ENCODE results near the gene MACROD2. TPM values are rescaled to one million over a fixed set of nuclear protein-coding genes. Genes with fewer than 3 reads are reported as not detected.

Gene MACROD2
- polyA plus RNA-seq, 6 donors from 2014 or later = 27.2 to 49.3 (median 36.4) TPM

GRCh38 chr20:15639839-15640238 lies 1644.5 kb downstream of the MACROD2 start:
- DNase-seq (no peak), ATAC-seq (ENCODE audit: low read depth in 2 of 2) (no peak)
- Mint-ChIP-seq H3K4me1 (peaks cover 0 to 4% (median 0%) of the 10 kb centered on the region in 3 donors), H3K27ac (peak overlapping the region in 1 of 6 donors; percentile 13), H3K9me3 (no peaks in the 10 kb centered on the region), H3K36me3 (no peaks in the 10 kb centered on the region), H3K27me3 (peaks cover 3 to 28% (median 21%) of the 10 kb centered on the region in 3 donors), H3K4me3 (peak overlapping the region in 3 of 8 donors; percentile 3 to 69 (median 3))

GRCh38 chr20:15642109-15642508 lies 1646.8 kb downstream of the MACROD2 start:
- no peak overlapping the region for H3K4me3 Mint-ChIP-seq
- H3K4me1 Mint-ChIP-seq = peaks cover 0 to 4% (median 0%) of the 10 kb centered on the region in 3 donors
- no peaks in the 10 kb centered on the region for H3K9me3 Mint-ChIP-seq
- H3K27me3 Mint-ChIP-seq = peaks cover 0 to 21% (median 21%) of the 10 kb centered on the region in 3 donors
- H3K36me3 Mint-ChIP-seq = no peaks in the 10 kb centered on the region
- DNase-seq (no peak), ATAC-seq (ENCODE audit: low read depth in 2 of 2) (no peak)
- no peak overlapping the region for H3K27ac Mint-ChIP-seq

GRCh38 chr20:15642676-15643075 lies 1647.4 kb downstream of the MACROD2 start:
- H3K27me3 Mint-ChIP-seq = peaks cover 0 to 21% (median 21%) of the 10 kb centered on the region in 3 donors

GRCh38 chr20:15643713-15644112 lies 1648.4 kb downstream of the MACROD2 start:
- H3K27ac Mint-ChIP-seq = no peak overlapping the region
- H3K4me1 Mint-ChIP-seq = peaks cover 0 to 4% (median 0%) of the 10 kb centered on the region in 3 donors
- H3K36me3 Mint-ChIP-seq = peaks cover 0 to 5% of the 10 kb centered on the region in 2 donors
- H3K27me3 Mint-ChIP-seq = peaks cover 0 to 15% (median 14%) of the 10 kb centered on the region in 3 donors
- ATAC-seq (ENCODE audit: low read depth in 2 of 2) (no peak), DNase-seq (no peak)
- no peak overlapping the region for H3K4me3 Mint-ChIP-seq
- H3K9me3 Mint-ChIP-seq = no peaks in the 10 kb centered on the region

More at GRCh38 chr20:15642676-15643075, 1647.4 kb downstream of the MACROD2 start:
- H3K9me3 Mint-ChIP-seq = no peaks in the 10 kb centered on the region
- no peaks in the 10 kb centered on the region for H3K36me3 Mint-ChIP-seq
- no peak overlapping the region for H3K27ac Mint-ChIP-seq
- DNase-seq = no peak
- ATAC-seq (ENCODE audit: low read depth in 2 of 2) = no peak
- H3K4me1 Mint-ChIP-seq = peaks cover 0 to 4% (median 0%) of the 10 kb centered on the region in 3 donors
- H3K4me3 Mint-ChIP-seq = no peak overlapping the region

GRCh38 chr20:15645816-15646215 lies 1650.5 kb downstream of the MACROD2 start:
- peaks cover 0 to 4% (median 0%) of the 10 kb centered on the region in 7 donors for H3K9me3 Mint-ChIP-seq
- H3K36me3 Mint-ChIP-seq = peaks cover 0 to 5% of the 10 kb centered on the region in 2 donors
- ATAC-seq (ENCODE audit: low read depth in 2 of 2) = no peak
- DNase-seq = no peak
- H3K4me1 Mint-ChIP-seq = peaks cover 0 to 6% (median 0%) of the 10 kb centered on the region in 3 donors
- H3K4me3 Mint-ChIP-seq = no peak overlapping the region
- no peak overlapping the region for H3K27ac Mint-ChIP-seq
- H3K27me3 Mint-ChIP-seq = peaks cover 0 to 3% (median 0%) of the 10 kb centered on the region in 3 donors

GRCh38 chr20:15653396-15654207 lies 1658.3 kb downstream of the MACROD2 start:
- H3K27ac Mint-ChIP-seq = peak overlapping the region in 1 of 6 donors; percentile 4
- H3K4me1 Mint-ChIP-seq = peaks cover 0 to 7% (median 4%) of the 10 kb centered on the region in 3 donors
- peaks cover 0 to 4% (median 0%) of the 10 kb centered on the region in 7 donors for H3K9me3 Mint-ChIP-seq
- H3K27me3 Mint-ChIP-seq = no peaks in the 10 kb centered on the region
- DNase-seq (no peak), ATAC-seq (ENCODE audit: low read depth in 2 of 2) (no peak)
- peaks cover 0 to under 1% of the 10 kb centered on the region in 2 donors for H3K36me3 Mint-ChIP-seq
- no peak overlapping the region for H3K4me3 Mint-ChIP-seq

- Mint-ChIP-seq H3K36me3 (no peaks in the 10 kb centered on the region), H3K27me3 (peaks cover 0 to 1% (median 0%) of the 10 kb centered on the region in 3 donors), H3K27ac (peak overlapping the region in 1 of 6 donors; percentile 4), H3K9me3 (peaks cover 0 to 2% (median 0%) of the 10 kb centered on the region in 7 donors), H3K4me1 (peaks cover 0 to 6% (median 4%) of the 10 kb centered on the region in 3 donors), H3K4me3 (no peak overlapping the region)
- DNase-seq (peak; percentile 57), ATAC-seq (ENCODE audit: low read depth in 2 of 2) (peak; percentile 85 to 97)
Measured at GRCh38 chr20:15654208-15654649, 1658.9 kb downstream of the MACROD2 start.

GRCh38 chr20:15655295-15655874 lies 1660.1 kb downstream of the MACROD2 start:
- Mint-ChIP-seq H3K4me1 (peaks cover 0 to 6% (median 4%) of the 10 kb centered on the region in 3 donors), H3K4me3 (no peak overlapping the region), H3K9me3 (peaks cover 0 to 2% (median 0%) of the 10 kb centered on the region in 7 donors), H3K27ac (no peak overlapping the region), H3K27me3 (peaks cover 0 to 7% (median 3%) of the 10 kb centered on the region in 3 donors), H3K36me3 (no peaks in the 10 kb centered on the region)
- DNase-seq (no peak), ATAC-seq (ENCODE audit: low read depth in 2 of 2) (no peak)

- Mint-ChIP-seq H3K4me1 (peaks cover 0 to 6% (median 4%) of the 10 kb centered on the region in 3 donors), H3K27ac (peak overlapping the region in 1 of 6 donors; percentile 9), H3K9me3 (peaks cover 0 to 2% (median 0%) of the 10 kb centered on the region in 7 donors), H3K4me3 (no peak overlapping the region), H3K27me3 (peaks cover 4 to 9% (median 7%) of the 10 kb centered on the region in 3 donors), H3K36me3 (no peaks in the 10 kb centered on the region)
- DNase-seq = no peak
- ATAC-seq (ENCODE audit: low read depth in 2 of 2) = no peak
Measured at GRCh38 chr20:15656124-15656523, 1660.8 kb downstream of the MACROD2 start.

- H3K4me1 Mint-ChIP-seq = peaks cover 0 to 6% (median 4%) of the 10 kb centered on the region in 3 donors
Measured at GRCh38 chr20:15658295-15658694, 1663.0 kb downstream of the MACROD2 start.

GRCh38 chr20:15673206-15673605 lies 1677.9 kb downstream of the MACROD2 start:
- H3K27me3 Mint-ChIP-seq = peaks cover 10 to 21% (median 21%) of the 10 kb centered on the region in 3 donors

More at GRCh38 chr20:15658295-15658694, 1663.0 kb downstream of the MACROD2 start:
- DNase-seq = no peak
- Mint-ChIP-seq H3K9me3 (peaks cover 0 to 2% (median 0%) of the 10 kb centered on the region in 7 donors), H3K36me3 (no peaks in the 10 kb centered on the region), H3K4me3 (no peak overlapping the region), H3K27me3 (peaks cover 5 to 16% (median 9%) of the 10 kb centered on the region in 3 donors), H3K27ac (no peak overlapping the region)
- no peak for ATAC-seq (ENCODE audit: low read depth in 2 of 2)

GRCh38 chr20:15674253-15675060 lies 1679.1 kb downstream of the MACROD2 start:
- no peaks in the 10 kb centered on the region for H3K4me1 Mint-ChIP-seq
- no peak for DNase-seq
- peaks cover 0 to 5% (median 0%) of the 10 kb centered on the region in 7 donors for H3K9me3 Mint-ChIP-seq
- no peaks in the 10 kb centered on the region for H3K36me3 Mint-ChIP-seq
- ATAC-seq (ENCODE audit: low read depth in 2 of 2) = no peak
- H3K4me3 Mint-ChIP-seq = no peak overlapping the region
- peaks cover 10 to 22% (median 17%) of the 10 kb centered on the region in 3 donors for H3K27me3 Mint-ChIP-seq
- H3K27ac Mint-ChIP-seq = no peak overlapping the region

More at GRCh38 chr20:15673206-15673605, 1677.9 kb downstream of the MACROD2 start:
- Mint-ChIP-seq H3K27ac (no peak overlapping the region), H3K9me3 (peaks cover 0 to 5% (median 0%) of the 10 kb centered on the region in 7 donors), H3K36me3 (no peaks in the 10 kb centered on the region), H3K4me3 (no peak overlapping the region), H3K4me1 (no peaks in the 10 kb centered on the region)
- DNase-seq (no peak), ATAC-seq (ENCODE audit: low read depth in 2 of 2) (no peak)
